ENCODE measurements around the gene ZDHHC14.

Gene ZDHHC14

DNA sequence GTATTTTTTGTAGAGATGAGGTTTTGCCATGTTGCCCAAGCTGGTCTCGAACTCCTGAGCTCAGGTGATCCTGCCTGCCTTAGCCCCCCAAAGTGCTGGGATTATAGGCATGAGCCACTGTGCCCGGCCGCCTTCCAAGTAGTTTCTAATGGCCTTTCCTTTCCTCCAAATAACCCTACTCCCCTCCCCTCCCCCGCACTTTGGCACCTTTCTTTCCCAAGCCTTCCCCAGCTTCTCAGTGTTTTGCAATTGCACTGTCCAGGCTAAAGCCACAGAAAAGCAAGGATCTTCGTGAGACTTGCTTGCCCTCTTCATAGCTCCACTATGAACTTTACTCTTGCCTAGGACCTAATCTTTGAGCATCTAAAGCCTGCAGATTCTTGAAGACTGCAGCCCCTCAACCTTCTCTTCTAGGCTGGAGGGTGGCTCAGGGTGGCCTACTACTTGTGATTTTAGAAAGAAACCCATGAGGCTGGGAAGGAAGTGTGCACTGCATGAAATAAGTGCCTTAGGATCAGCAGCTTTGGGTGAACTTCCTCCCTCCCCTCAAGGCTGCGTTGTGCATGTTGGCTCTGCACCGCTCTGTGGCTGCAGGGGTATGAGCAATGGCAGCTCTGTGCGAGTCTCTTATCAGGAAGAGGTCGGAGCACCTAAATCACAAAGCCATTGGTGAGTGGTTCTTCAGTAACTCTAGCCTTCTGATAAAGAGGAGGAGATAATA is 289.6 kb downstream of the ZDHHC14 start:
- DNase-seq = no peak

DNA sequence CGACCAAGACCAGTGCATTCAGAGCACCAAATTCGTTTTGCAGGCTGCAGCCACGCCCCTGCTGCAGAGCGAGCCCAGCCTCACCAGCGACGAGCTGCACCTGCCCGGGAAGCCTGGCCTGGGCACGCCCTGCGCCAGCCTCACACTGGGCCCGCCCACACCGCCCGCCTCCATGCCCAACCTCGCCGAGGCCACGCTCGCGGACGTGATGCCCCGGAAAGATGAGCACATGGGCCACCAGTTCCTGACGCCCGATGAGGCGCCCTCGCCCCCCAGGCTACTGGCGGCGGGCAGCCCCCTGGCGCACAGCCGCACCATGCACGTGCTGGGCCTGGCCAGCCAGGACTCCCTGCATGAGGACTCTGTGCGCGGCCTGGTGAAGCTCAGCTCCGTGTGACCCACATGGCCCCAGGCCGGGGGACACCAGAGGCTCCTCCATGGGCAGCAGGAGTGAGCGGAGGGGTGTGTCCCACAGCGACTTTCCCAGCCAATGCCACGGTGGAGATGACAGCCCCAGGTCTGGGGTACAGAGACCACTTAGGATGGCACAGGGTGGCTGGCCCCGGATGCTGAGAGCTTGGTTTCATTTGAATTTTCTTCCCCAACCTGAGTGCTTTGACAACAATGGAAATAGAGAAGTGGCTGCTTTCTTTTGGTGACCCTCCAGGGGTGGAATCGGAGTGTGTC is 291.9 kb downstream of the ZDHHC14 start:
- no peak for DNase-seq
- TF ChIP-seq GATA1 (IDR thresholded peaks at IDR 0.05; ENCODE audit: low read depth, low read length) (no peak), POLR2A (IDR thresholded peaks at IDR 0.05; ENCODE audit: low read length) (no peak)

More for the DNA sequence above, 289.6 kb downstream of the ZDHHC14 start:
- TF ChIP-seq POLR2A (IDR thresholded peaks at IDR 0.05; ENCODE audit: low read length) = no peak
- TF ChIP-seq GATA1 (IDR thresholded peaks at IDR 0.05; ENCODE audit: low read depth, low read length) = no peak

DNA sequence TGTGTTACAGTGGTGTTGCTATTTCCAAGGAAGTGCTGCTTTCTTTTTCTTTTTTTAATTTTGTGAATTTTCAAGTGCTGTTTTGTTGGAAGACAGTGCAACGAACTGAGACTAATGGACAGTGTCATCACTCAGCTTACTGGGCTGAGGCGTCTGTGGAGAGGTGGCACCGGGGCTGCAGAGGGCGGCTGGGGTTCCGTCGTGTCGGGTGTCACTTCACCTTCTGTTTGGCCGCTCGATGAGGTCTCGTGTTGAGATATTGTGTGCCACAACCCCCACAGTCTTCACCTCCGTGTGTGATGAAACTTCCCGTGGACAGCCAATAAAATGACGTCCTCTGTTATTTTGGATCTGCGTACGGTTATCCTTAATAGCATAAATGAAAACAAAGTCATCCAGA is 292.6 kb downstream of the ZDHHC14 start:
- TF ChIP-seq POLR2A (IDR thresholded peaks at IDR 0.05; ENCODE audit: low read length) = no peak
- no peak for TF ChIP-seq GATA1 (IDR thresholded peaks at IDR 0.05; ENCODE audit: low read depth, low read length)

DNA sequence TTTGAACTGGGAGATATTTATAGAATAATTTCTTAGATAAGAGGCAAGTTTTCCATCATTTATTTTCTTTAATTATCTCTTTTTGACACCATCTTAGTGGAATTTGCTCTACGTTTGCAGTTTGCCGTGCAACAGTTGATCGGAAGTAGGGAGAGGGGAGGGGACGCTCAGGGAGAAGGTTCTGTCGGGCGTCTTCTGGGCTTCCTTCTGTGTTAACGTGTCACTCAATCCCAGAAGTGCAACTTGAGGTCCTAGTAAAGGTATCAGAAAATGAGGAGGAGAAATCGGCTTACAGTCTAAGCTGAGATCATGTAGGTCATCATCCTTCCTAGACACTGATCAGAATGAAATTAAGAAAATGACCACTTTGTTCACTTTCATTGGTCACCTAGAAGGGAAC is 293.1 kb downstream of the ZDHHC14 start:
- DNase-seq = no peak
- TF ChIP-seq POLR2A (IDR thresholded peaks at IDR 0.05; ENCODE audit: low read length) (no peak), GATA1 (IDR thresholded peaks at IDR 0.05; ENCODE audit: low read depth, low read length) (no peak)

More for the DNA sequence above, 292.6 kb downstream of the ZDHHC14 start:
- DNase-seq = no peak

DNA sequence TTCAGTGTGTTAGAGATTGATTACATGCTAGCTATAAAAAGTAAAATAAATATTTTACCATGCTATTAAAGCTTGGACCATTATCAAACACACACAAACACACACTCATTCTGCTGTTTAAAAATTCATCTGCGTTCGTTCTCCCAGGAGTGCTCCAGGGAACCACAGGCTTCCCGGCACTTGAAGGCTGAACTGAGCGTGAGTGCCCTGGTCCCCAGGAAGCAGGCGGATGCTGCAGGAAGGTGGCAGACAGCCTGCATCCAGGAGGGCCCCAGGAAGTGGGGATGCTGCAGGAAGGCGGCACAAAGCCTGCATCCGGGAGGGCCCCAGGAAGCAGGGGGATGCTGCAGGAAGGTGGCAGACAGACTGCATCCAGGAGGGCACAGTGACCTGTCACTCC is 294.8 kb downstream of the ZDHHC14 start:
- no peak for DNase-seq
- TF ChIP-seq POLR2A (IDR thresholded peaks at IDR 0.05; ENCODE audit: low read length) = no peak
- TF ChIP-seq GATA1 (IDR thresholded peaks at IDR 0.05; ENCODE audit: low read depth, low read length) = no peak

DNA sequence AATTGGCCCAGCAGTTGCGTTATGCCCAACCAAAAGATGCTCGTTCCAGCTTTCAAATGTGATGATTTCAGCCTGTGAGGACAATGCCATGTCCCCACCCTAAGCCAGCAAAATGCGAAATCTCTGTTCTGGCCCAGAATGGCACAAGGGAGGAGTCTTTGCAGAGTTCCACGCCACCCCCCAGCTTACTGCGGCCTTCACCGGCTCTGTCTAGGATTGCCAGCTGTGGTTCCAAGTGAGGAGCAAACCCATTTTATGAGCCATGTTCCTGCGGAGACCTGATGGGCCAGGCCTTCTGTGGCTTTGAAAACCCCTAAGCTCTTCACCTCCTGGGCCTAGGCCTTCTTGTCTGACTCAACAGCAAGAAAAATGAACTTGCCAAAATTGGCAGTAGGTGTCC is 295.3 kb downstream of the ZDHHC14 start:
- TF ChIP-seq POLR2A (IDR thresholded peaks at IDR 0.05; ENCODE audit: low read length) = no peak
- DNase-seq = no peak

DNA sequence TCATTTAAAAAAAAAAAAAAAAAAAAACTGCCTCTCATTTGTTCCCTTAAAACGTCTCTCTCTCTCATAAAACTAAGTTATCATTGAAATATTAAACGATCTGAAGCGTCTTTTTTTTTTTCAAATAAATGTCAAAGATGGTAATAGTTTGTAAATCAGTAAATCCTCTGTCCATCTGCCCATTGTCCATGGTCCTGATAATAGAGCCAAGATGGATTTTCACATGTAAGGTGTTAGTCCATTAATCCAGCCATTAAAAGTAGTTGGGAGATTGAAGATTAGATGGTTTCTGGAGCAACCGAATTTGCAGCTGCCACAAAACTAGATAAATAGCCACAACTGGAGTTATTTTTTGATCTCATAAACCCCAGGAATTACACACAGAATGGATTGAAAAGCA is 296.2 kb downstream of the ZDHHC14 start:
- no peak for DNase-seq
- no peak for TF ChIP-seq POLR2A (IDR thresholded peaks at IDR 0.05; ENCODE audit: low read length)
- no peak for TF ChIP-seq GATA1 (IDR thresholded peaks at IDR 0.05; ENCODE audit: low read depth, low read length)

DNA sequence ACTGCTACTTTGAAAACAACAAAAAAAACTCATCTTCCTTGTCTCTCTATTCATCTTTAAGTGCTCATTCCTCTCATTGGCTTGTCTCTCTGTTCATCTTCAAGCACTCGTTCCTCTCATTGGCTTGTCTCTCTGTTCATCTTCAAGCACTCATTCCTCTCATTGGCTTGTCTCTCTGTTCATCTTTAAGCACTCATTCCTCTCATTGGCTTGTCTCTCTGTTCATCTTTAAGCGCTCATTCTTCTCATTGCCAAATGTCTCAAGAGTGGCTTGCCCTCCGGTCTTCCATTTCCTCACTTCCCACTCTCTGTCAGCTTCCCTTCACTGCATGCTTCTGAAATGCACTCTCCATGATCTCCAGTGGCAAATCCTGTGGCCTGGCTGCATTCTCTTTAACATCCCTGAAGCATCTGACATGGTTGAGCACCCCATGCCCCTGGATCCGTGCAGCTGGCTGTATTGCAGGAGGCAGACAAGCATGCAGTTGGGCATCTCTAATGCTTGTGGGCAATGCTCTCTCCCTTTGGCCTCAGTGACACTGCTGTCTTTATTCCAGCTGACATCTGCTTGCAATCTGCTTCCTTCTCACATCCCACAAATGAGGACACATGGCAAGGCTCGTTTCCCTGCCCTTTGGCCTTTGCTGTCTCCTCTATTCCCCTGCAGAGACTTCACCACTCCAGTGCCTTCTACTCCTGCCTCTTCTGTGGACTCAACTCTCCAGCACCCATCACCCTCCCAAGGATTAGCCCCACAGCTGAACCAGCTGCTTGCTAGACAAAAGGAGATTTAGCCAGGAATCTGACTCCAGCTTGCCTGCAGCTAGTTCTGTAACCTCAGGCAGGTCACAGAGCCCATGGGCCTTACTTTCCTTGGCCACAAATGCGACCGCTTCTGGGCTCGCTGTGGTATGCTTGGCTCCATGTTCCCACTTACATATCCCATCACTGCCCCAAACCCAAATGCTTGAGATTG is 298.9 kb downstream of the ZDHHC14 start:
- DNase-seq = no peak
- no peak for TF ChIP-seq GATA1 (IDR thresholded peaks at IDR 0.05; ENCODE audit: low read depth, low read length)
- TF ChIP-seq POLR2A (IDR thresholded peaks at IDR 0.05; ENCODE audit: low read length) = no peak

DNA sequence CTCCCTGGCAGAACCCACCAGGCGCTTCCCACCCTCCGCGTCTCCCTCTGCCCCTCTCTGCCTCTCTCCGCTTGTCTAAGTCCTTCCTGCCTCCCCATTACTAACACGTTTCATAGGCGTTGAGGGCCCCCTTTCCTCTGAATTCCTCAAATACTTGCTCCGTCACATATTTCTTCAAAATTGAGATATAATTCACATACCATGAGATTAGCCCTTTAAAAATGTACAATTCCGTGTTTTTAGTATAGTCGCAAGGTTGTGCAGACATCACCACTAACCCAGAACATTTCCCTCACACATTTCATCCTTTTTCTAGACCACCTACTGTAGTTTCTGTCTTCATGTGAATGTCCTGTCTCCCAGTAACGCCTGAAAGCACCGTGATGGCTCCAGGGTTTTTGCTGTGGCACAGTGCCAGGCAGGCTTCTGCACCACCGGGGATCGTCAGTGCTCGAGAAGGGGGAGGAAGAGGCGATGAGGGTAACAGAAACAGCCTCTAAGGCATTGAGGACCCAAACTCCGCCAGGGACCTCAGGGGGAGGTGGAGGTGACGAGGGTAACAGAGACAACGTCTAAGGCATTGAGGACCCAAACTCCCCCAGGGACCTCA is 300.2 kb downstream of the ZDHHC14 start:
- DNase-seq = no peak
- TF ChIP-seq GATA1 (IDR thresholded peaks at IDR 0.05; ENCODE audit: low read depth, low read length) (no peak), POLR2A (IDR thresholded peaks at IDR 0.05; ENCODE audit: low read length) (no peak)

DNA sequence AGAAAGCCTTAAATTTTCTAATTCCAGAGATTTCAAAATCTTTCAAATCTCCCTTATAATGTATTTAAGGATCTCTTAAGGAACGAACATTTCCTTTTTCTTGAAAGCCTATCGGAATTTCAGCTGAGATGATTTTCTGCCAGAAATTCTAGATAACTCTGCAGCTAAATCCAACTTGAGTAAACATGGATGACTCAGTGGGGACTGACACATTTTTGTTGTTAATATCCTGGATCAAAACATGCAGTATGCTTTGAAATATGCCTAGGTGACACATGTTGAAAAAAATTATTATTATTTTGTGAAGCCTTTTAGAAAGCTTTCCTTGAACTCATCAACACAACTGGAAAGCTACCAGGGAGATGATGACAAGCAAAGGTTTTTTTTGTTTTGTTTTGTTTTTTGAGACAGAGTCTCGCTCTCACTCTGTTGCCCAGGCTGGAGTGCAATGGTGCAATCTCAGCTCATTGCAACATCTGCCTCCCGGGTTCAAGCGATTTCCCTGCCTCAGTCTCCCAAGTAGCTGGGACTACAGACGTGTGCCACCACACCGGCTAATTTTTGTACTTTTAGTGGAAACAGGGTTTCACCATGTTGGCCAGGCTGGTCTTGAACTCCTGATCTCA is 302.0 kb downstream of the ZDHHC14 start:
- peak in 1 of 2 experiments; percentile 18 for DNase-seq
- TF ChIP-seq POLR2A (IDR thresholded peaks at IDR 0.05; ENCODE audit: low read length) (no peak), GATA1 (IDR thresholded peaks at IDR 0.05; ENCODE audit: low read depth, low read length) (no peak)

DNA sequence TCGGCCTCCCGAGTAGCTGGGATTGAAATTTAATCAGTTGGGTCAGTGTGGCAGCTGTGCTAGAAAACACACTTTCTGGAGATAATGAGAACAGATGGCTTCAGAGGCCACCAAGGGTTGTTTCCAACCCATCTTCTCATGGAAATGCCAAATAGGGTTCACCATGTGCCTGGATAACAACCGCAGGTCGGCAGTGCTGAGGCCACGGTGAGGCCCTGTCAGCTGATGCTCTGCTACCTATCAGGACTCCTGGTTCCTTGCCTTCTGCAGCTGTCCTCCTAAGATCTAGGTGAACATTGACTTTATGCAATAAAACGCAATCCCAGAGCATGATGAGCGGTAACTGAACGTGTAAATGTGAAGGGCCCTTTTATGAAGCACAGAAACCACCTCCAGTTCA is 302.7 kb downstream of the ZDHHC14 start:
- DNase-seq = no peak
- no peak for TF ChIP-seq POLR2A (IDR thresholded peaks at IDR 0.05; ENCODE audit: low read length)
- TF ChIP-seq GATA1 (IDR thresholded peaks at IDR 0.05; ENCODE audit: low read depth, low read length) = no peak

DNA sequence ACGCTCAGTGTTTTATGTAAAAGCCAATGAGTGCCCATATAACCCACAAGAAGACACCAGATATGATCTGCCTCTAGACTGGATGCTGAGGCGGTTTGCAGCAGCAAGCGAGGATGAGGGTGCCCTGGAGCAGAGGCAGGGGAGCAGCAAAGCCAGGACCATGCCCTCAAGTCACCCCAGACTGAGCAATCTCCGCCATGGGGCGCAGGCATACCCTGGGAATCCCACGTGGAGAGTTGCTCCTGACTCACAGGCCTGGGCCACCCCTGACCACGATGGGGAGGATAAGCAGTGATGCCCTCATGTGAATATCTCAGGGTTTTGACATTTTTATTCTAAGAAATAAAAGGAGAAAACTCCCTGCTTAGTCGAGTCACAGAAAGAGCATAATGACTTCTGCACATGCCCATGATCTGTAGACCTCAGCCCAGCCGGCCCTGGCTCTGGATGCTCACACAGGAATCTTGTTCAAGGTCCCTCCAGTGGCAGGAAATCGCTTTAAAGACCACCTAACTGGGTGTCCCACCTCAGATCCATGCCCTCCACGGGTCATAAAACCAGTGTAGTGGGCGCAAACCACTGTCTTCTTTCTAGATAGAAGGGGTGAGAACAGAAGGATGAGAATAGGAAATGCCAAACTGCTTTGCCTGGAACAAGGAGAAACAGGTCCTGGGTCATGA is 303.8 kb downstream of the ZDHHC14 start:
- TF ChIP-seq GATA1 (IDR thresholded peaks at IDR 0.05; ENCODE audit: low read depth, low read length) (no peak), POLR2A (IDR thresholded peaks at IDR 0.05; ENCODE audit: low read length) (no peak)
- no peak for DNase-seq
